ENCODE measurements around the gene HOXD9. TPM values are rescaled to one million over a fixed set of nuclear protein-coding genes. Genes with fewer than 3 reads are reported as not detected.

The HOXD9 gene
- total RNA-seq, 1 experiment from 2014 or later: not detected

DNA sequence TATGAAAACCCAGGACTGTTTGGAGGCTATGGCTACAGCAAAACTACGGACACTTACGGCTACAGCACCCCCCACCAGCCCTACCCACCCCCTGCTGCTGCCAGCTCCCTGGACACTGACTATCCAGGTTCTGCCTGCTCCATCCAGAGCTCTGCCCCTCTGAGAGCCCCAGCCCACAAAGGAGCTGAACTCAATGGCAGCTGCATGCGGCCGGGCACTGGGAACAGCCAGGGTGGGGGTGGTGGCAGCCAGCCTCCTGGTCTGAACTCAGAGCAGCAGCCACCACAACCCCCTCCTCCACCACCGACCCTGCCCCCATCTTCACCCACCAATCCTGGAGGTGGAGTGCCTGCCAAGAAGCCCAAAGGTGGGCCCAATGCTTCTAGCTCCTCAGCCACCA is 46.7 kb downstream of the HOXD9 start (continued):
- TF ChIP-seq E2F5 (CRISPR knock-in tag; IDR thresholded peaks at IDR 0.05): no peak
- TF ChIP-seq, protein P1, sequence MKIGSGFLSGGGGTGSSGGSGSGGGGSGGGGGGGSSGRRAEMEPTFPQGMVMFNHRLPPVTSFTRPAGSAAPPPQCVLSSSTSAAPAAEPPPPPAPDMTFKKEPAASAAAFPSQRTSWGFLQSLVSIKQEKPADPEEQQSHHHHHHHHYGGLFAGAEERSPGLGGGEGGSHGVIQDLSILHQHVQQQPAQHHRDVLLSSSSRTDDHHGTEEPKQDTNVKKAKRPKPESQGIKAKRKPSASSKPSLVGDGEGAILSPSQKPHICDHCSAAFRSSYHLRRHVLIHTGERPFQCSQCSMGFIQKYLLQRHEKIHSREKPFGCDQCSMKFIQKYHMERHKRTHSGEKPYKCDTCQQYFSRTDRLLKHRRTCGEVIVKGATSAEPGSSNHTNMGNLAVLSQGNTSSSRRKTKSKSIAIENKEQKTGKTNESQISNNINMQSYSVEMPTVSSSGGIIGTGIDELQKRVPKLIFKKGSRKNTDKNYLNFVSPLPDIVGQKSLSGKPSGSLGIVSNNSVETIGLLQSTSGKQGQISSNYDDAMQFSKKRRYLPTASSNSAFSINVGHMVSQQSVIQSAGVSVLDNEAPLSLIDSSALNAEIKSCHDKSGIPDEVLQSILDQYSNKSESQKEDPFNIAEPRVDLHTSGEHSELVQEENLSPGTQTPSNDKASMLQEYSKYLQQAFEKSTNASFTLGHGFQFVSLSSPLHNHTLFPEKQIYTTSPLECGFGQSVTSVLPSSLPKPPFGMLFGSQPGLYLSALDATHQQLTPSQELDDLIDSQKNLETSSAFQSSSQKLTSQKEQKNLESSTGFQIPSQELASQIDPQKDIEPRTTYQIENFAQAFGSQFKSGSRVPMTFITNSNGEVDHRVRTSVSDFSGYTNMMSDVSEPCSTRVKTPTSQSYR (CRISPR knock-in tag; IDR thresholded peaks at IDR 0.05): no peak
- TF ChIP-seq, protein P2, sequence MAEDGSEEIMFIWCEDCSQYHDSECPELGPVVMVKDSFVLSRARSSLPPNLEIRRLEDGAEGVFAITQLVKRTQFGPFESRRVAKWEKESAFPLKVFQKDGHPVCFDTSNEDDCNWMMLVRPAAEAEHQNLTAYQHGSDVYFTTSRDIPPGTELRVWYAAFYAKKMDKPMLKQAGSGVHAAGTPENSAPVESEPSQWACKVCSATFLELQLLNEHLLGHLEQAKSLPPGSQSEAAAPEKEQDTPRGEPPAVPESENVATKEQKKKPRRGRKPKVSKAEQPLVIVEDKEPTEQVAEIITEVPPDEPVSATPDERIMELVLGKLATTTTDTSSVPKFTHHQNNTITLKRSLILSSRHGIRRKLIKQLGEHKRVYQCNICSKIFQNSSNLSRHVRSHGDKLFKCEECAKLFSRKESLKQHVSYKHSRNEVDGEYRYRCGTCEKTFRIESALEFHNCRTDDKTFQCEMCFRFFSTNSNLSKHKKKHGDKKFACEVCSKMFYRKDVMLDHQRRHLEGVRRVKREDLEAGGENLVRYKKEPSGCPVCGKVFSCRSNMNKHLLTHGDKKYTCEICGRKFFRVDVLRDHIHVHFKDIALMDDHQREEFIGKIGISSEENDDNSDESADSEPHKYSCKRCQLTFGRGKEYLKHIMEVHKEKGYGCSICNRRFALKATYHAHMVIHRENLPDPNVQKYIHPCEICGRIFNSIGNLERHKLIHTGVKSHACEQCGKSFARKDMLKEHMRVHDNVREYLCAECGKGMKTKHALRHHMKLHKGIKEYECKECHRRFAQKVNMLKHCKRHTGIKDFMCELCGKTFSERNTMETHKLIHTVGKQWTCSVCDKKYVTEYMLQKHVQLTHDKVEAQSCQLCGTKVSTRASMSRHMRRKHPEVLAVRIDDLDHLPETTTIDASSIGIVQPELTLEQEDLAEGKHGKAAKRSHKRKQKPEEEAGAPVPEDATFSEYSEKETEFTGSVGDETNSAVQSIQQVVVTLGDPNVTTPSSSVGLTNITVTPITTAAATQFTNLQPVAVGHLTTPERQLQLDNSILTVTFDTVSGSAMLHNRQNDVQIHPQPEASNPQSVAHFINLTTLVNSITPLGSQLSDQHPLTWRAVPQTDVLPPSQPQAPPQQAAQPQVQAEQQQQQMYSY (CRISPR knock-in tag; IDR thresholded peaks at IDR 0.05): no peak

DNA sequence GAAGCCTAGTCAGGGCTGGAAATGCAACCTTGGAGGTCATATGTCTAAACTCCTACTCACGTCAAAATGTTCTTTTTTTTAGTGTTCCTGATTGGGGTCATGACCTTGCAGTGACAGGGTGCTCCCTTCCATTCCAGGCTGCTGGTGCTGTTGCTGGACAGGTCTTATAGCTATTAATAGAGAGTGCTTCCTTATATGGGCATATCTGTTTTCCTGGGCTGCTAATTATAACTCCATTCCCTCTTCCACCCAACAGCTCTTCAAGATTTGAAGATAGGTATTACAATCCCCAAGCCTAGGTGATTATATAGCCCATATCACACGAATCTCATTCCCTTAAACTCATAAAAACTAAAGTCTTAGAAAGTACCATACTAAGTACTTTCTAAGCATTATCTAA is 47.2 kb downstream of the HOXD9 start:
- H3K36me3 Mint-ChIP-seq: peaks cover 4% of the 10 kb centered on the region; the same call in 1 of the 2 replicates
- no peak overlapping the region for H3K27ac Mint-ChIP-seq
- peaks cover 24% of the 10 kb centered on the region for H3K4me1 Mint-ChIP-seq
- no peak for ATAC-seq
- CTCF ChIA-PET: interaction anchor here (0.7 to 1.1 kb wide), 2 partner anchors 468 to 979 kb away, joined by 3 to 6 read pairs; no protein-coding TSS in a partner anchor
- H3K4me3 Mint-ChIP-seq: no peak overlapping the region
- no peak for DNase-seq (ENCODE audit: low spot score)
- no peaks in the 10 kb centered on the region for H3K9me3 Mint-ChIP-seq
- POLR2A ChIA-PET: no interaction called here
- H3K27me3 Mint-ChIP-seq (ENCODE audit: low read depth): peaks cover 100% of the 10 kb centered on the region
- TF ChIP-seq ZNF317 (CRISPR knock-in tag; IDR thresholded peaks at IDR 0.05; ENCODE audit: borderline replicate concordance, low read depth) (no peak), ZNF396 (CRISPR knock-in tag; IDR thresholded peaks at IDR 0.05; ENCODE audit: borderline replicate concordance) (no peak), ETV6 (CRISPR knock-in tag; IDR thresholded peaks at IDR 0.05) (no peak), NFYB (CRISPR knock-in tag; conservative IDR thresholded peaks at IDR 0.05; ENCODE audit: low read depth) (no peak), ZNF138 (CRISPR knock-in tag; conservative IDR thresholded peaks at IDR 0.05) (no peak), RELA (CRISPR knock-in tag; IDR thresholded peaks at IDR 0.05; ENCODE audit: borderline replicate concordance) (no peak), ZNF219 (CRISPR knock-in tag; IDR thresholded peaks at IDR 0.05; ENCODE audit: borderline replicate concordance) (no peak), NR3C1 (CRISPR knock-in tag; conservative IDR thresholded peaks at IDR 0.05; ENCODE audit: low read depth) (no peak), ZNF512 (CRISPR knock-in tag; IDR thresholded peaks at IDR 0.05; ENCODE audit: borderline replicate concordance) (no peak), ZNF232 (CRISPR knock-in tag; IDR thresholded peaks at IDR 0.05) (no peak), TEAD1 (CRISPR knock-in tag; IDR thresholded peaks at IDR 0.05) (no peak), ARID4B (CRISPR knock-in tag; IDR thresholded peaks at IDR 0.05; ENCODE audit: borderline replicate concordance) (no peak), ATF1 (CRISPR knock-in tag; IDR thresholded peaks at IDR 0.05) (no peak), SOX15 (CRISPR knock-in tag; IDR thresholded peaks at IDR 0.05) (no peak), FOXK1 (CRISPR knock-in tag; IDR thresholded peaks at IDR 0.05) (no peak), ATF3 (CRISPR knock-in tag; conservative IDR thresholded peaks at IDR 0.05) (no peak)
- TF ChIP-seq, protein P3, sequence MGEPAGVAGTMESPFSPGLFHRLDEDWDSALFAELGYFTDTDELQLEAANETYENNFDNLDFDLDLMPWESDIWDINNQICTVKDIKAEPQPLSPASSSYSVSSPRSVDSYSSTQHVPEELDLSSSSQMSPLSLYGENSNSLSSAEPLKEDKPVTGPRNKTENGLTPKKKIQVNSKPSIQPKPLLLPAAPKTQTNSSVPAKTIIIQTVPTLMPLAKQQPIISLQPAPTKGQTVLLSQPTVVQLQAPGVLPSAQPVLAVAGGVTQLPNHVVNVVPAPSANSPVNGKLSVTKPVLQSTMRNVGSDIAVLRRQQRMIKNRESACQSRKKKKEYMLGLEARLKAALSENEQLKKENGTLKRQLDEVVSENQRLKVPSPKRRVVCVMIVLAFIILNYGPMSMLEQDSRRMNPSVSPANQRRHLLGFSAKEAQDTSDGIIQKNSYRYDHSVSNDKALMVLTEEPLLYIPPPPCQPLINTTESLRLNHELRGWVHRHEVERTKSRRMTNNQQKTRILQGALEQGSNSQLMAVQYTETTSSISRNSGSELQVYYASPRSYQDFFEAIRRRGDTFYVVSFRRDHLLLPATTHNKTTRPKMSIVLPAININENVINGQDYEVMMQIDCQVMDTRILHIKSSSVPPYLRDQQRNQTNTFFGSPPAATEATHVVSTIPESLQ (CRISPR knock-in tag; IDR thresholded peaks at IDR 0.05): no peak
- TF ChIP-seq, protein P4, sequence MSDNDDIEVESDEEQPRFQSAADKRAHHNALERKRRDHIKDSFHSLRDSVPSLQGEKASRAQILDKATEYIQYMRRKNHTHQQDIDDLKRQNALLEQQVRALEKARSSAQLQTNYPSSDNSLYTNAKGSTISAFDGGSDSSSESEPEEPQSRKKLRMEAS (CRISPR knock-in tag; IDR thresholded peaks at IDR 0.05): no peak

Data from WTC11 (cell line).